Fibroblast of lung (primary cell): ENCODE results near the gene SERTAD3.

ENCODE experiments used
- EZH2 ChIP-seq: IDR thresholded peaks from 2 replicates; pipeline ENCODE4 v1.5.1; 2012; ENCODE audit warnings: low read length, control low read depth, mild to moderate bottlenecking; ENCODE audit errors: missing control alignments
- TF ChIP-seq, protein P1 (sequence below), 2 donors: IDR thresholded peaks in 1 of 2; conservative IDR thresholded peaks in 1 of 2; 1 replicate in 1 of 2; 2 replicates in 1 of 2; pipeline ENCODE4 v1.5.1; 2011 to 2012; ENCODE audit warnings: low read length in 2 of 2, control low read depth in 1 of 2, inconsistent platforms in 1 of 2, low read depth in 1 of 2, mild to moderate bottlenecking in 1 of 2

DNA sequence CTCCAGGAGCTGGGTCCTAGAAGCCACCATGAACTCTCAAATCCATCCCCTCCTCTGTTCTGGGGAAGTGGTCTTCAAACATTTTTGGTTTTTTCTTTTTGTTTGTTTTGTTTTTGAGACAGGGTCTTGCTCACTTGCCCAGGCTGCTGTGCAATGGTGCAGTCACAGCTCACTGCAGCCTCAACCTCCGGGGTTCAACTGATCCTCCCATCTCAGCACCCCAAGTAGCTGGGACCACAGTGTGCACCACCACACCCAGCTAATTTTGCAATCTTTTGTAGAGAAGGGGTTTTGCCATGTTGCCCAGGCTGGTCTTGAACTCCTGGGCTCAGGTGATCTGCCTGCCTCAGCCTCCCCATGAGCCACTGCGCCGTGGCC is 14.5 kb upstream of the SERTAD3 start:
- TF ChIP-seq, protein P1, sequence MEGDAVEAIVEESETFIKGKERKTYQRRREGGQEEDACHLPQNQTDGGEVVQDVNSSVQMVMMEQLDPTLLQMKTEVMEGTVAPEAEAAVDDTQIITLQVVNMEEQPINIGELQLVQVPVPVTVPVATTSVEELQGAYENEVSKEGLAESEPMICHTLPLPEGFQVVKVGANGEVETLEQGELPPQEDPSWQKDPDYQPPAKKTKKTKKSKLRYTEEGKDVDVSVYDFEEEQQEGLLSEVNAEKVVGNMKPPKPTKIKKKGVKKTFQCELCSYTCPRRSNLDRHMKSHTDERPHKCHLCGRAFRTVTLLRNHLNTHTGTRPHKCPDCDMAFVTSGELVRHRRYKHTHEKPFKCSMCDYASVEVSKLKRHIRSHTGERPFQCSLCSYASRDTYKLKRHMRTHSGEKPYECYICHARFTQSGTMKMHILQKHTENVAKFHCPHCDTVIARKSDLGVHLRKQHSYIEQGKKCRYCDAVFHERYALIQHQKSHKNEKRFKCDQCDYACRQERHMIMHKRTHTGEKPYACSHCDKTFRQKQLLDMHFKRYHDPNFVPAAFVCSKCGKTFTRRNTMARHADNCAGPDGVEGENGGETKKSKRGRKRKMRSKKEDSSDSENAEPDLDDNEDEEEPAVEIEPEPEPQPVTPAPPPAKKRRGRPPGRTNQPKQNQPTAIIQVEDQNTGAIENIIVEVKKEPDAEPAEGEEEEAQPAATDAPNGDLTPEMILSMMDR (conservative IDR thresholded peaks at IDR 0.05 in 1 of 2, IDR thresholded peaks at IDR 0.05 in 1 of 2; ENCODE audit: low read depth in 1 of 2, low read length in 2 of 2), result no peak
- no peak for TF ChIP-seq EZH2
